ENCODE results near the gene DSC1.

DNA sequence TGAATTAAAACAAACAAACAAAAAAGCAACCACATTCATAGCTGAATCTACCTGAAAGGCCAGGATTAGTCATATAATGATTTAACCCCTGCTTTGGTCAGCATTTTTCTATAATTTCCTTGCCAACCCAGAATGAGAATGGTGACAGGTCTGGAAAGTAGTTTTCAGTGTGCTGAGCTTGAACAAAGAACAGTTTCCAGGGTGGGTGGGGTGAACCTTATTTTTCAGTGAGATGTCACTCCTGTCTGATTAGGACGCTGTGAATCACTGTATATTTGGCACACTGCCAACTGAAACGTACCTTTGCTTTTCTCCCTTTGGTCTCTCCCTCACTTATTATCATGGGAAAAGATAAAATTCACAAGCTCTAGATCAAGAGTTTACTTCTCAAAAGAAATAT lies 35.0 kb upstream of the DSC1 start:
- TF ChIP-seq, protein P1, sequence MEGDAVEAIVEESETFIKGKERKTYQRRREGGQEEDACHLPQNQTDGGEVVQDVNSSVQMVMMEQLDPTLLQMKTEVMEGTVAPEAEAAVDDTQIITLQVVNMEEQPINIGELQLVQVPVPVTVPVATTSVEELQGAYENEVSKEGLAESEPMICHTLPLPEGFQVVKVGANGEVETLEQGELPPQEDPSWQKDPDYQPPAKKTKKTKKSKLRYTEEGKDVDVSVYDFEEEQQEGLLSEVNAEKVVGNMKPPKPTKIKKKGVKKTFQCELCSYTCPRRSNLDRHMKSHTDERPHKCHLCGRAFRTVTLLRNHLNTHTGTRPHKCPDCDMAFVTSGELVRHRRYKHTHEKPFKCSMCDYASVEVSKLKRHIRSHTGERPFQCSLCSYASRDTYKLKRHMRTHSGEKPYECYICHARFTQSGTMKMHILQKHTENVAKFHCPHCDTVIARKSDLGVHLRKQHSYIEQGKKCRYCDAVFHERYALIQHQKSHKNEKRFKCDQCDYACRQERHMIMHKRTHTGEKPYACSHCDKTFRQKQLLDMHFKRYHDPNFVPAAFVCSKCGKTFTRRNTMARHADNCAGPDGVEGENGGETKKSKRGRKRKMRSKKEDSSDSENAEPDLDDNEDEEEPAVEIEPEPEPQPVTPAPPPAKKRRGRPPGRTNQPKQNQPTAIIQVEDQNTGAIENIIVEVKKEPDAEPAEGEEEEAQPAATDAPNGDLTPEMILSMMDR (conservative IDR thresholded peaks at IDR 0.05; ENCODE audit: low read depth, low read length) = no peak
- no peak for TF ChIP-seq EZH2 (IDR thresholded peaks at IDR 0.05; ENCODE audit: low read length, unreplicated experiment)
